ENCODE measurements around the gene HSD17B1. TPM values are rescaled to one million over a fixed set of nuclear protein-coding genes. Genes with fewer than 3 reads are reported as not detected.

The HSD17B1 gene
- total and polyA plus RNA-seq, 2 experiments from 2014 or later = 2.3 to 3.0 TPM

DNA sequence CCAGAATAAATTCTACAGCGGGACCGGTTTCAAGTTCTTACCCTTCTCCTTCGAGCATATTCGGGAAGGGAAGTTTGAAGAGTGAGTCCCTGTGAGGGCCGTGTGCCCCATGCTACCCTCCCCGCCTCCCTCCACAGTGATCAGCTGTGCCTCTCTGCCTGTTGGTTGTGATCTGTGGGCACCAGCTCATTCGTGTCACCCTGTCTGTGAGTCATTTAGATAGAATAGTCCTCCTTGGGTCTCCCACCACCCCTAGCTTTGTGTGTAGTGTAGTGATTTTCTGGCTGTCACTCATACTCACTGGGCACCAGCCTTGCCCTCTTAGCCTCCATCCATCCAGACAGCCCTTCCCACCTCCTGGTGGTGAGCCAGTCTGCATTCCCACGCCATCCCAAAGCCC is 31.7 kb upstream of the HSD17B1 start:
- H3K4me3 ChIP-seq = peak overlapping the region; percentile 43; the same call in 1 of the 2 replicates
- H4K20me1 ChIP-seq (ENCODE audit: insufficient read depth) = no peaks in the 10 kb centered on the region
- in situ Hi-C loops (cut with MboI) = loop anchor here (10.0 kb wide), 1 partner anchor 196 kb away; no protein-coding TSS in a partner anchor
- WGBS, 2 experiments (ENCODE audit: low coverage in 1 of 2, low lambda C conversion rate in 2 of 2, missing lambda C conversion rate in 2 of 2) = 22 to 23% methylated on average over 8 of the region's 8 CpGs
- H3K4me1 ChIP-seq (ENCODE audit: insufficient read depth) = peaks cover 76% of the 10 kb centered on the region
- peak overlapping the region; percentile 83 for H3K9ac ChIP-seq
- no peaks in the 10 kb centered on the region for H3K79me2 ChIP-seq (ENCODE audit: insufficient read depth)
- TF ChIP-seq EZH2phosphoT487 (IDR thresholded peaks at IDR 0.05; ENCODE audit: insufficient read depth, low read depth) (no peak), EZH2 (IDR thresholded peaks at IDR 0.05; ENCODE audit: insufficient read depth, poor library complexity, severe bottlenecking) (no peak)
- no peak overlapping the region for H2AFZ ChIP-seq
- peak; percentile 47 for DNase-seq
- no peaks in the 10 kb centered on the region for H3K27me3 ChIP-seq (replicated peaks; ENCODE audit: insufficient read depth)
- peak overlapping the region; percentile 99 for H3K27ac ChIP-seq
- peaks cover 78% of the 10 kb centered on the region for H3F3A ChIP-seq (ENCODE audit: insufficient read depth)
- H3K9me2 ChIP-seq (ENCODE audit: insufficient read depth) = no peaks in the 10 kb centered on the region
- H3K9me3 ChIP-seq (ENCODE audit: low read depth) = no peaks in the 10 kb centered on the region
- H3K36me3 ChIP-seq (ENCODE audit: low read depth) = no peaks in the 10 kb centered on the region
- H3K4me2 ChIP-seq (ENCODE audit: unreplicated experiment) = peak overlapping the region; percentile 74

DNA sequence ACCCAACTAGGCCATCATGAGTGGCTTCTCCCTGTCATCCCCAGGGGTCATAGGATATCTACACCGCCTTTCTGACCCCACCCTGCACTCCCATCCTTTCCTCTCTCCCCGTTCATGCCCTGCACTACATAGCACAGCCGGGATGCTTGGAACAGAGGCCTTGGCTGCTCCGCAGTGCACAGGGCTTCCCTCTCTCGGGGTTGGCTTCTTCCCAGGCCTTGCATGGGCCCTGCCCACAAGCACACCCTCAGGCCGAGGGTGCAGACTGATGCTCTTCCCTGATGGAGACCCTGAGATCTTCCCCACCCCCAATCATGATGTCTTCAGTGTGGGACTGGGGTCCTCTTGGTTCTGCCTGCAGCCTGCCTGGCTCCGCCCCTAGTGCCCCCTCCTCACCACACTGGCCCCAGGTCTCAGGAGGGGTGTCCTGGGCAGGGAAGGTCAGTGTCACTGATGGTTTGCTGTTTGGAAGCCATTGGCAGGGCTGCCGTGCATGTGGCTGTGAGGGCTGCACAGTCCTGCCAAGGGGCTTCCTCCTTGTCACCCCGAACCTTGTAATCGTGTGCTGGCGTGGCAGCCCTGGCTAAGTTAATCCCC is 31.0 kb upstream of the HSD17B1 start:
- WGBS, 2 experiments (ENCODE audit: low coverage in 1 of 2, low lambda C conversion rate in 2 of 2, missing lambda C conversion rate in 2 of 2) = 42 to 49% methylated on average over 11 of the region's 11 CpGs
- TF ChIP-seq EZH2 (IDR thresholded peaks at IDR 0.05; ENCODE audit: insufficient read depth, poor library complexity, severe bottlenecking) (no peak), EZH2phosphoT487 (IDR thresholded peaks at IDR 0.05; ENCODE audit: insufficient read depth, low read depth) (no peak)
- in situ Hi-C loops (cut with MboI) = loop anchor here (10.0 kb wide), 1 partner anchor 197 kb away; no protein-coding TSS in a partner anchor
- Histone ChIP-seq H3K9me2 (ENCODE audit: insufficient read depth) (no peaks in the 10 kb centered on the region), H3K4me3 (no peak overlapping the region), H3F3A (ENCODE audit: insufficient read depth) (peaks cover 81% of the 10 kb centered on the region), H4K20me1 (ENCODE audit: insufficient read depth) (no peaks in the 10 kb centered on the region), H3K27ac (peak overlapping the region; percentile 99), H2AFZ (no peak overlapping the region), H3K36me3 (ENCODE audit: low read depth) (no peaks in the 10 kb centered on the region), H3K4me1 (ENCODE audit: insufficient read depth) (peaks cover 83% of the 10 kb centered on the region), H3K9ac (peak overlapping the region; percentile 83), H3K79me2 (ENCODE audit: insufficient read depth) (no peaks in the 10 kb centered on the region), H3K9me3 (ENCODE audit: low read depth) (no peaks in the 10 kb centered on the region), H3K27me3 (replicated peaks; ENCODE audit: insufficient read depth) (no peaks in the 10 kb centered on the region), H3K4me2 (ENCODE audit: unreplicated experiment) (peak overlapping the region; percentile 74)
- DNase-seq = peak; percentile 51

DNA sequence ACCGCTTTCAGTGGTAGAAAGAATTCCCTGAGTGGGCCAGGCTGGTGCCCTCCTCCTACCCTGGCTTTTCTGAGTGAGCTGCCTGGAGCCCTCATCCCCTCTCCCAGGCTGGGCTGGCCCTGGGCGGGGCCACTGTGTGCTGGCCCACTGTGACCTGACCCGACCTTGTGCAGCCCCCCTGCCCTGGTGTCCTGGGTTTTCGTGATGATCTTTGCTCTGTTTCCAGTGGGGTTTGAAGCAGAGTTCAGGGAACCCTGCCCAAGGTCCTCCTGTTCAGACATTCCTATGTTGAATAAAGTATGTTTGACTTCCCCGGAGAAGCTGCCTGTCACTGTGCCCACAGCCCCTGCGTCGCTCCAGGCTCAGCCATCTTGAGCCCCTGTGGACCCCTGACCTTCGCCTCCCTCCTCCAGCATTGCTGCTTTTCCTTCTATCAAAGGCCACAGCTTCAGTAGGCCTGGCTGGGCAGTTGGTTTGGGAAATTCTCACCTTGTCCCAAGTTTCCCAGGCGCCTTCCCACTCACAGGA is 30.4 kb upstream of the HSD17B1 start:
- no peak for DNase-seq
- Histone ChIP-seq H3K9ac (peak overlapping the region; percentile 83; the same call in 1 of the 2 replicates), H4K20me1 (ENCODE audit: insufficient read depth) (no peaks in the 10 kb centered on the region), H3K36me3 (ENCODE audit: low read depth) (no peaks in the 10 kb centered on the region), H3K4me1 (ENCODE audit: insufficient read depth) (peaks cover 86% of the 10 kb centered on the region), H3K4me3 (no peak overlapping the region), H3K27me3 (replicated peaks; ENCODE audit: insufficient read depth) (no peaks in the 10 kb centered on the region), H3K9me3 (ENCODE audit: low read depth) (no peaks in the 10 kb centered on the region), H3K27ac (peak overlapping the region; percentile 99), H3K79me2 (ENCODE audit: insufficient read depth) (no peaks in the 10 kb centered on the region), H2AFZ (no peak overlapping the region), H3K9me2 (ENCODE audit: insufficient read depth) (no peaks in the 10 kb centered on the region), H3K4me2 (ENCODE audit: unreplicated experiment) (no peak overlapping the region), H3F3A (ENCODE audit: insufficient read depth) (peaks cover 76% of the 10 kb centered on the region)
- in situ Hi-C loops (cut with MboI) = loop anchor here (10.0 kb wide), 1 partner anchor 198 kb away; no protein-coding TSS in a partner anchor
- TF ChIP-seq EZH2phosphoT487 (IDR thresholded peaks at IDR 0.05; ENCODE audit: insufficient read depth, low read depth) (no peak), EZH2 (IDR thresholded peaks at IDR 0.05; ENCODE audit: insufficient read depth, poor library complexity, severe bottlenecking) (no peak)
- WGBS, 2 experiments (ENCODE audit: low coverage in 1 of 2, low lambda C conversion rate in 2 of 2, missing lambda C conversion rate in 2 of 2) = 66 to 71% methylated on average over 8 to 9 of the region's 9 CpGs

DNA sequence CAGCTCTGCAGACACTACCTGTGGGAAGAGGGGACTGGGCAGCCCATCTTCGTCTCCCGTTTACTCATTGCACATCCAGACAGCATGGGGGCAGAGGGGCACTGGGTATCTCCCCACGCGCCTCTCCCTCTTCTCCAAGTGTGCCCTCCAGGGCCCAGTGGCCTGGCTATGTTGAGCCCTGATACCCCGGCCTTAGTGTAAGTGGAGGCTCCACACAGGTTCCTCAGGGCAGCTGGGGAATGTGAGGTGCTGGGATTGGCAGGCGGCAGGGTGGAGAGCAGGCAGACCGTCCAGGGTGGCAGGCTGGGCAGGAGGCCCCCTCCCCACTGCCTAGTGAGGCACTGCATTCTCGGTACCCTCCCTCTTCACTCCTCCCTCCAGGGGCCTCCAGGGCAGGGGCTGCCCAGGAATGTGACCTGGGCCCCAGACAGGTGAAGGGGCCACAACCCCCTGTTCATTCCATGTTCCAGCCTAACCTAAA is 29.9 kb upstream of the HSD17B1 start:
- DNase-seq = no peak
- no peaks in the 10 kb centered on the region for H3K27me3 ChIP-seq (replicated peaks; ENCODE audit: insufficient read depth)
- peaks cover 83% of the 10 kb centered on the region for H3K4me1 ChIP-seq (ENCODE audit: insufficient read depth)
- H3F3A ChIP-seq (ENCODE audit: insufficient read depth) = peaks cover 73% of the 10 kb centered on the region
- no peaks in the 10 kb centered on the region for H4K20me1 ChIP-seq (ENCODE audit: insufficient read depth)
- H3K9ac ChIP-seq = no peak overlapping the region
- H3K9me3 ChIP-seq (ENCODE audit: low read depth) = no peaks in the 10 kb centered on the region
- H3K9me2 ChIP-seq (ENCODE audit: insufficient read depth) = no peaks in the 10 kb centered on the region
- whole genome bisulfite sequencing, 2 experiments (ENCODE audit: low coverage in 1 of 2, low lambda C conversion rate in 2 of 2, missing lambda C conversion rate in 2 of 2) = 92 to 93% methylated on average over 8 of the region's 8 CpGs
- in situ Hi-C loops (cut with MboI) = loop anchor here (10.0 kb wide), 1 partner anchor 198 kb away; no protein-coding TSS in a partner anchor
- peak overlapping the region; percentile 99; the same call in 1 of the 2 replicates for H3K27ac ChIP-seq
- H2AFZ ChIP-seq = no peak overlapping the region
- no peaks in the 10 kb centered on the region for H3K36me3 ChIP-seq (ENCODE audit: low read depth)
- no peak overlapping the region for H3K4me3 ChIP-seq
- no peaks in the 10 kb centered on the region for H3K79me2 ChIP-seq (ENCODE audit: insufficient read depth)
- H3K4me2 ChIP-seq (ENCODE audit: unreplicated experiment) = no peak overlapping the region
- TF ChIP-seq EZH2 (IDR thresholded peaks at IDR 0.05; ENCODE audit: insufficient read depth, poor library complexity, severe bottlenecking) (no peak), EZH2phosphoT487 (IDR thresholded peaks at IDR 0.05; ENCODE audit: insufficient read depth, low read depth) (no peak)
